22Rv1 (cell line): ENCODE results near the gene DCXR.

Experiments used
- ZFX ChIP-seq: fragments of 450-650 bp; IDR thresholded peaks from 2 replicates; pipeline ENCODE4 v1.6.1; 2017; ENCODE audit warnings: antibody characterized with exemption, borderline replicate concordance
- TF ChIP-seq, protein P1 (sequence below): fragments of 450-650 bp; IDR thresholded peaks from 2 replicates; pipeline ENCODE4 v1.5.1; 2017; ENCODE audit warnings: mild to moderate bottlenecking

DNA sequence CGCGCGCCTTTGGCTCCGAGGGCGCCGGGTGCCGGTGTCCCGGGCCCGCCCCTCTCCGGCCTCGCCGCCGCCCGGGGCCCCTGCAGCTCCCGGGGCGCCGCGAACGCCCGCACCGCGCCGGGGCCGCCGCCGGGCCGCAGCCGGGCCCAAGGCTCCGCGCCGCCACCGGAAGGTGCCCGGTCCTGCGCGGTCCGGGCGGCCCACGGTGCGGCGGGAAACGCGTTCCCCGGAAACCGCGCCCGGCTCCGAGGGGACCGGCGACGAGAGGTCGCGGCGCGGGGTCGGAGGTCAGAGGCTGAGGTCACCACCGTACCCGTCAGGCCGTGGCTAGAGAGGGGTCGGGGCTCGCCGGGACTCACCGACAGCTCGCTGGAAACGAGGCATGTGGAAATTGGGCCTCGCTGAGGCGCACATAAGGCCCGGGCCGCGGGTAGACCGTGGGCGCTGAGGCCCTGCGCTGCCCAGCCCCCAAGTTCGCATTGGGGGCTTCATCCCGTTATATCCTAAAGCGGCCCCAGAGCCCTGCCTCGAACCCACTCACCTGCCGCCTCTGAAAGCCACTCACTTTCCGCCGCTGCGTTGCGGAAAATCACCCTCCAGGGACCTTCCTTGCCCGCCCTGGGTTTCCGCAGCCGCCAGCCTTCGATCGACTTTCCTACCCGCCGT, 28.3 kb upstream of the DCXR start, which contains the start of gene DUS1L:
- TF ChIP-seq, protein P1, sequence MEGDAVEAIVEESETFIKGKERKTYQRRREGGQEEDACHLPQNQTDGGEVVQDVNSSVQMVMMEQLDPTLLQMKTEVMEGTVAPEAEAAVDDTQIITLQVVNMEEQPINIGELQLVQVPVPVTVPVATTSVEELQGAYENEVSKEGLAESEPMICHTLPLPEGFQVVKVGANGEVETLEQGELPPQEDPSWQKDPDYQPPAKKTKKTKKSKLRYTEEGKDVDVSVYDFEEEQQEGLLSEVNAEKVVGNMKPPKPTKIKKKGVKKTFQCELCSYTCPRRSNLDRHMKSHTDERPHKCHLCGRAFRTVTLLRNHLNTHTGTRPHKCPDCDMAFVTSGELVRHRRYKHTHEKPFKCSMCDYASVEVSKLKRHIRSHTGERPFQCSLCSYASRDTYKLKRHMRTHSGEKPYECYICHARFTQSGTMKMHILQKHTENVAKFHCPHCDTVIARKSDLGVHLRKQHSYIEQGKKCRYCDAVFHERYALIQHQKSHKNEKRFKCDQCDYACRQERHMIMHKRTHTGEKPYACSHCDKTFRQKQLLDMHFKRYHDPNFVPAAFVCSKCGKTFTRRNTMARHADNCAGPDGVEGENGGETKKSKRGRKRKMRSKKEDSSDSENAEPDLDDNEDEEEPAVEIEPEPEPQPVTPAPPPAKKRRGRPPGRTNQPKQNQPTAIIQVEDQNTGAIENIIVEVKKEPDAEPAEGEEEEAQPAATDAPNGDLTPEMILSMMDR, result no peak
- no peak; the same call in 1 of the 2 replicates for TF ChIP-seq ZFX
